CD4-positive, alpha-beta T cell treated with Interleukin-12 subunit alpha and Interleukin-12 subunit beta, for 1 hour (primary cell): ENCODE measurements around the gene MRPS18B.

Source experiments
- DNase-seq: peaks from one replicate; pipeline ENCODE4 v3.0.0-alpha.2; 2020

The MRPS18B gene

GRCh38 chr6:30610065-30610464 lies 7.6 kb upstream of the MRPS18B start:
- no peak for DNase-seq

- no peak for DNase-seq
Observed at GRCh38 chr6:30611150-30611855, 6.3 kb upstream of the MRPS18B start.

GRCh38 chr6:30611856-30612194 lies 5.8 kb upstream of the MRPS18B start:
- no peak for DNase-seq

- DNase-seq, result no peak
Observed at GRCh38 chr6:30612213-30612612, 5.4 kb upstream of the MRPS18B start.

- no peak for DNase-seq
Observed at GRCh38 chr6:30612687-30613248, 4.9 kb upstream of the MRPS18B start.

- peak; percentile 28 for DNase-seq
Observed at GRCh38 chr6:30613251-30614043, 4.2 kb upstream of the MRPS18B start.

GRCh38 chr6:30614044-30614842 lies 3.4 kb upstream of the MRPS18B start:
- peak; percentile 40 for DNase-seq

GRCh38 chr6:30614843-30615218 lies 2.8 kb upstream of the MRPS18B start:
- DNase-seq, result peak; percentile 96

GRCh38 chr6:30615219-30615957 lies 2.3 kb upstream of the MRPS18B start:
- DNase-seq, result peak; percentile 69

- peak; percentile 69 for DNase-seq
Observed at GRCh38 chr6:30615958-30616810, 1.5 kb upstream of the MRPS18B start.

GRCh38 chr6:30616811-30617564 lies 652 bp upstream of the MRPS18B start, which contains the start of gene PPP1R10:
PPP1R10 (minus strand) TSS chr6:30617243; CDS start chr6:30609944, 7,299 bp downstream.
- peak; percentile 100 for DNase-seq

- DNase-seq, result no peak
Observed at GRCh38 chr6:30618270-30618797, 694 bp downstream of the MRPS18B start.

- no peak for DNase-seq
Observed at GRCh38 chr6:30619561-30619960, 1.9 kb downstream of the MRPS18B start.

GRCh38 chr6:30625511-30625910 lies 7.9 kb downstream of the MRPS18B start:
- no peak for DNase-seq

- peak; percentile 92 for DNase-seq
Observed at GRCh38 chr6:30626484-30627366, 9.1 kb downstream of the MRPS18B start, which contains the start of gene ATAT1. ATAT1 (plus strand) TSS chr6:30626874.

- no peak for DNase-seq
Observed at GRCh38 chr6:30635834-30636233, 18.2 kb downstream of the MRPS18B start.

GRCh38 chr6:30640481-30640880 lies 22.8 kb downstream of the MRPS18B start:
- DNase-seq, result no peak

- DNase-seq, result no peak
Observed at GRCh38 chr6:30641048-30641447, 23.4 kb downstream of the MRPS18B start.

GRCh38 chr6:30643656-30644055 lies 26.0 kb downstream of the MRPS18B start:
- DNase-seq, result no peak
